ENCODE measurements around the gene TVP23C. TPM values are rescaled to one million over a fixed set of nuclear protein-coding genes. Genes with fewer than 3 reads are reported as not detected.

The TVP23C gene
- polyA plus RNA-seq, 4 donors = 1.9 to 12.8 (median 3.3) TPM

DNA sequence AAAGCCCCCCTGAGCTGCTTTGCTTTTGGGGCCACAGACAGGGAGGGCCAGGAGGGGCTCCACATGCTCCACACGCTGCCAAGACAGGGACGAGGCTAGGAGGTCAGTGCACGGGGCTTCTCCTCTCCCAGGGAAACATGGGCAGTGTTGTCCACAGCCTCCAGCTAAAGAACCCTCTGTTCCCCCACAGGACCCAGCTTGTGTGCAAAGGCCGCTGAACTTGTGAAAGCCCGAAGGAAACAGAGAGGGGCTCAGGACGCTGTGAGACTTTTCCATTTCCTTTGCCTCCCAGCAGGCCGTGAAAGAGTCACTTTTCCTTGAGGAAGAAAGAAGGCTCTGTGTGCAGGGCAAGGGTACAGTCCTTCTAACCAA, 105.6 kb downstream of the TVP23C start:
- DNase-seq = no peak
- H3K27ac ChIP-seq (ENCODE audit: low read depth in 1 of 3, low read length in 2 of 3) = peak overlapping the region in 2 of 3 donors; percentile 56 to 68
- H3K36me3 ChIP-seq (ENCODE audit: control insufficient read depth in 3 of 3, insufficient read depth in 2 of 3, low read depth in 1 of 3, low read length in 3 of 3) = peaks cover 0 to 14% (median 0%) of the 10 kb centered on the region in 3 donors
- peaks cover 0 to 9% of the 10 kb centered on the region in 2 donors for H3K9me3 ChIP-seq (ENCODE audit: control insufficient read depth in 2 of 2, insufficient read depth in 1 of 2, low read depth in 1 of 2, low read length in 1 of 2)
- H3K4me3 ChIP-seq (ENCODE audit: low read depth in 1 of 3, low read length in 3 of 3) = no peak overlapping the region
- no peaks in the 10 kb centered on the region for H3K27me3 ChIP-seq (ENCODE audit: control insufficient read depth in 3 of 3, insufficient read depth in 3 of 3, low read length in 3 of 3)
- no peak for FAIRE-seq
- 61 to 84% (median 75%) methylated on average over 7 of the region's 7 CpGs for WGBS, 3 donors
- H3K4me1 ChIP-seq (ENCODE audit: control insufficient read depth in 3 of 3, insufficient read depth in 2 of 3, low read depth in 1 of 3, low read length in 2 of 3) = peaks cover 5 to 31% (median 8%) of the 10 kb centered on the region in 3 donors

DNA sequence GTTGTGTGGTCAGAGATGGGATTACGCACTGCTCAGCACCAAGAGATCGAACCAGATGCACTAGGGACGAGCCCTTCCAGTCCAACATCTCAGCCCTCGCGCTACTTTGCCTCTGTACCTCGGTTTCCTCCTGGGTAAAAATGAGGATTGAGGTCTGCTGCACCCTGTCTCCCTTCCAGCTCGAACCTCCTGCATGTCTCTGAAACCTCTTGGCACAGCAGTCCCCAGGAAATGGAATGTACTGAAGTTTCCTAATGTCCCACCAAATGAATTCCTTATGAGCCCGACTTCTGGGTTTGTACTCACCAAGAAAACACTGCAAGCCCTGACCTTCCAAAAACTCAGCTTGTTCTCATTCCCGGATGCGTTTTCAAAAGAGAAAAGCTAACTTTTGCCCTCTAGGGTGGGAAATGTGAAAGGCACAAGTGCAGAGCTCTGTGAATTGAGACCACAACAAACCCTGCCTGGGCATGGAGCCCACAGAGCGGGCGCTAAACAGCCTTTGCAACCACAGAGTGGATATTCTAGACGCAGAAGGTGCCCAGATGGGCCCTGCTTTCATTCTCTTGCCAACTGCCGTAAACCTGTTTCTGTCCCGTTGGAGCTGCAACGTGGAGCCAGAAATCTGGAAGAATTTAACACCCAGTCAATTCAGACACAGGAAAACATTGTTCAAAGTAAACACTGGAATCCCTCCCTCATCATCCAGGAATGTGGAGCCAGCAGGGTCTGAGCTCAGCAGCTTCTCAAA, 106.1 kb downstream of the TVP23C start:
- DNase-seq (no peak), FAIRE-seq (no peak)
- H3K4me3 ChIP-seq (ENCODE audit: low read depth in 1 of 3, low read length in 3 of 3) = no peak overlapping the region
- peaks cover 8 to 36% (median 9%) of the 10 kb centered on the region in 3 donors for H3K4me1 ChIP-seq (ENCODE audit: control insufficient read depth in 3 of 3, insufficient read depth in 2 of 3, low read depth in 1 of 3, low read length in 2 of 3)
- H3K36me3 ChIP-seq (ENCODE audit: control insufficient read depth in 3 of 3, insufficient read depth in 2 of 3, low read depth in 1 of 3, low read length in 3 of 3) = peaks cover 0 to 14% (median 0%) of the 10 kb centered on the region in 3 donors
- WGBS, 3 donors = 52 to 69% (median 58%) methylated on average over 16 of the region's 16 CpGs
- H3K27me3 ChIP-seq (ENCODE audit: control insufficient read depth in 3 of 3, insufficient read depth in 3 of 3, low read length in 3 of 3) = no peaks in the 10 kb centered on the region
- H3K27ac ChIP-seq (ENCODE audit: low read depth in 1 of 3, low read length in 2 of 3) = peak overlapping the region in 2 of 3 donors; percentile 56 to 68
- peaks cover 0 to 9% of the 10 kb centered on the region in 2 donors for H3K9me3 ChIP-seq (ENCODE audit: control insufficient read depth in 2 of 2, insufficient read depth in 1 of 2, low read depth in 1 of 2, low read length in 1 of 2)

GRCh38 chr17:15456496-15456895, 106.8 kb downstream of the TVP23C start:
- Histone ChIP-seq H3K4me1 (ENCODE audit: control insufficient read depth in 3 of 3, insufficient read depth in 2 of 3, low read depth in 1 of 3, low read length in 2 of 3) (peaks cover 10 to 36% (median 12%) of the 10 kb centered on the region in 3 donors), H3K27ac (ENCODE audit: low read depth in 1 of 3, low read length in 2 of 3) (peak overlapping the region in 1 of 3 donors; percentile 68), H3K36me3 (ENCODE audit: control insufficient read depth in 3 of 3, insufficient read depth in 2 of 3, low read depth in 1 of 3, low read length in 3 of 3) (peaks cover 0 to 14% (median 0%) of the 10 kb centered on the region in 3 donors), H3K27me3 (ENCODE audit: control insufficient read depth in 3 of 3, insufficient read depth in 3 of 3, low read length in 3 of 3) (no peaks in the 10 kb centered on the region), H3K4me3 (ENCODE audit: low read depth in 1 of 3, low read length in 3 of 3) (no peak overlapping the region), H3K9me3 (ENCODE audit: control insufficient read depth in 2 of 2, insufficient read depth in 1 of 2, low read depth in 1 of 2, low read length in 1 of 2) (peaks cover 0 to 9% of the 10 kb centered on the region in 2 donors)
- WGBS, 3 donors = 85 to 90% (median 89%) methylated on average over 6 of the region's 6 CpGs
- DNase-seq (no peak), FAIRE-seq (no peak)

GRCh38 chr17:15454346-15454745, 108.9 kb downstream of the TVP23C start:
- Histone ChIP-seq H3K9me3 (ENCODE audit: control insufficient read depth in 2 of 2, insufficient read depth in 1 of 2, low read depth in 1 of 2, low read length in 1 of 2) (peaks cover 0 to 9% of the 10 kb centered on the region in 2 donors), H3K27ac (ENCODE audit: low read depth in 1 of 3, low read length in 2 of 3) (peak overlapping the region; percentile 37 to 83 (median 79)), H3K4me3 (ENCODE audit: low read depth in 1 of 3, low read length in 3 of 3) (no peak overlapping the region), H3K4me1 (ENCODE audit: control insufficient read depth in 3 of 3, insufficient read depth in 2 of 3, low read depth in 1 of 3, low read length in 2 of 3) (peaks cover 10 to 36% (median 12%) of the 10 kb centered on the region in 3 donors), H3K36me3 (ENCODE audit: control insufficient read depth in 3 of 3, insufficient read depth in 2 of 3, low read depth in 1 of 3, low read length in 3 of 3) (peaks cover 0 to 17% (median 0%) of the 10 kb centered on the region in 3 donors), H3K27me3 (ENCODE audit: control insufficient read depth in 3 of 3, insufficient read depth in 3 of 3, low read length in 3 of 3) (no peaks in the 10 kb centered on the region)
- no peak for FAIRE-seq
- no peak for DNase-seq
- WGBS, 3 donors = 83 to 89% (median 88%) methylated on average over 5 of the region's 5 CpGs

DNA sequence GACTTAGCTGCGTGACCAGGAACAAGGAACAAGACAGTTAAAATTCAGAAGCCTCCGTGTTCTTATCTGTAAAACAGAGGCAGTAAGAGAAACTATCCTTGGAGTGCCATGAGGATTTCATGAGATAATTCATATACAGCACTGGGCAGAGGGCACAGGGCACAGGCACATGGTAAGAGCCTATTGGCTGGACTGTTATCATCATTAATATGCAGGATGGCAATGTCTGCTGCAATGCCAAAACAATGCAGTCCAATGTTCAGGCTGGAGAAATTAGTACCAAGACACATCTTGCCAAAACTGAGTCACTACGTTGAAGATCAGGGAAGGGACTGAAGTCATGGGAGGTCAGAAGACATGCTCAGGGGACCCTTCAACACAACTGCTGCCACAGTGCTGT, 109.5 kb downstream of the TVP23C start:
- peak; percentile 46 to 93 for DNase-seq
- WGBS, 3 donors = 8 to 65% (median 22%) methylated on average over 3 of the region's 3 CpGs
- no peak for FAIRE-seq

DNA sequence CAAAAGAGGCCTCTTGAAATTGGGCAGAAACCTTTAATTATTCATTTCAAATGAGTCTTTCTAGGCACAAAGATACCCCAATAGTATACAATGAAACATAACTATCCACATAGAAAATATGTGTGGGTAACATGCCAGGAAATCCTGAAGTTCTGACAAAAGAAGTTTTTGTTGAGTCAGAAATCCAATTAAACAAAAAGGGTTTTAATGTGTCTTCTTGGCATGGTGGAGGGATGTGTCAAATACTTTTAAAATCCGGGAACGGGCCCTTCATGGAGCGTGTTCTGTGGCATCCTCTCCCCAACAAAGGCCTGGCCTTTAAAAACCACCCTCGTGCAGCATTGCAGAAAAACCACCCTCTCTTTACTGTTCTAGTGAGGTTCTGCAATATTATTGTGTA, 110.0 kb downstream of the TVP23C start:
- Histone ChIP-seq H3K9me3 (ENCODE audit: control insufficient read depth in 2 of 2, insufficient read depth in 1 of 2, low read depth in 1 of 2, low read length in 1 of 2) (peaks cover 0 to 9% of the 10 kb centered on the region in 2 donors), H3K27me3 (ENCODE audit: control insufficient read depth in 3 of 3, insufficient read depth in 3 of 3, low read length in 3 of 3) (no peaks in the 10 kb centered on the region), H3K36me3 (ENCODE audit: control insufficient read depth in 3 of 3, insufficient read depth in 2 of 3, low read depth in 1 of 3, low read length in 3 of 3) (peaks cover 0 to 21% (median 0%) of the 10 kb centered on the region in 3 donors), H3K27ac (ENCODE audit: low read depth in 1 of 3, low read length in 2 of 3) (peak overlapping the region; percentile 37 to 79 (median 79)), H3K4me1 (ENCODE audit: control insufficient read depth in 3 of 3, insufficient read depth in 2 of 3, low read depth in 1 of 3, low read length in 2 of 3) (peaks cover 10 to 36% (median 17%) of the 10 kb centered on the region in 3 donors), H3K4me3 (ENCODE audit: low read depth in 1 of 3, low read length in 3 of 3) (no peak overlapping the region)
- DNase-seq = no peak
- no peak for FAIRE-seq
- WGBS, 3 donors = 40 to 65% (median 57%) methylated on average over 4 of the region's 4 CpGs

More for the DNA sequence above, 109.5 kb downstream of the TVP23C start:
- no peaks in the 10 kb centered on the region for H3K27me3 ChIP-seq (ENCODE audit: control insufficient read depth in 3 of 3, insufficient read depth in 3 of 3, low read length in 3 of 3)
- peaks cover 10 to 36% (median 12%) of the 10 kb centered on the region in 3 donors for H3K4me1 ChIP-seq (ENCODE audit: control insufficient read depth in 3 of 3, insufficient read depth in 2 of 3, low read depth in 1 of 3, low read length in 2 of 3)
- H3K27ac ChIP-seq (ENCODE audit: low read depth in 1 of 3, low read length in 2 of 3) = peak overlapping the region; percentile 37 to 83 (median 79)
- H3K4me3 ChIP-seq (ENCODE audit: low read depth in 1 of 3, low read length in 3 of 3) = no peak overlapping the region
- peaks cover 0 to 19% (median 0%) of the 10 kb centered on the region in 3 donors for H3K36me3 ChIP-seq (ENCODE audit: control insufficient read depth in 3 of 3, insufficient read depth in 2 of 3, low read depth in 1 of 3, low read length in 3 of 3)
- peaks cover 0 to 9% of the 10 kb centered on the region in 2 donors for H3K9me3 ChIP-seq (ENCODE audit: control insufficient read depth in 2 of 2, insufficient read depth in 1 of 2, low read depth in 1 of 2, low read length in 1 of 2)

DNA sequence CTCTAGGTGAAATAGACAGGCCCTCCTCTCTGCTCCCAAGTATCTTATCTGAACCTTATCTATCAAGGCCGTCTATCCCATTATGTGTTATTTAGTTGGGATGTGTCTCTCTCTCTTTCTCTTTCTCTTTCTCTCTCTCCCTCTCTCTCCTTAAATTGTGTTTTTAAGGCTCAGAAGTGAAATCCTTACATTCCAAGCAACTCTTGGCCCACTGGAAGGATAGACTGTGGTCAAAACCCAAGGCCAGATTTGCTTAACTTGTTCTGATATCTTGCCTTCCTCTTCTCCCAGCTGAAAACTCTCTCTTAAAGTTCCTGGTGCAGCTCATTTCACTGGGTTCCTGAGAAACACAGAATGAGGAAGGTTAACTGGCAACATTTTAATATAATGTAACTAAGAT, 110.5 kb downstream of the TVP23C start:
- H3K27me3 ChIP-seq (ENCODE audit: control insufficient read depth in 3 of 3, insufficient read depth in 3 of 3, low read length in 3 of 3) = no peaks in the 10 kb centered on the region
- H3K36me3 ChIP-seq (ENCODE audit: control insufficient read depth in 3 of 3, insufficient read depth in 2 of 3, low read depth in 1 of 3, low read length in 3 of 3) = peaks cover 0 to 18% (median 0%) of the 10 kb centered on the region in 3 donors
- 26 to 48% (median 30%) methylated on average over 1 of the region's 1 CpG for WGBS, 3 donors
- peaks cover 0 to 9% of the 10 kb centered on the region in 2 donors for H3K9me3 ChIP-seq (ENCODE audit: control insufficient read depth in 2 of 2, insufficient read depth in 1 of 2, low read depth in 1 of 2, low read length in 1 of 2)
- DNase-seq (no peak), FAIRE-seq (no peak)
- peaks cover 10 to 34% (median 16%) of the 10 kb centered on the region in 3 donors for H3K4me1 ChIP-seq (ENCODE audit: control insufficient read depth in 3 of 3, insufficient read depth in 2 of 3, low read depth in 1 of 3, low read length in 2 of 3)
- peak overlapping the region; percentile 37 to 79 (median 76) for H3K27ac ChIP-seq (ENCODE audit: low read depth in 1 of 3, low read length in 2 of 3)
- no peak overlapping the region for H3K4me3 ChIP-seq (ENCODE audit: low read depth in 1 of 3, low read length in 3 of 3)

Measured in small intestine (tissue), 7 donors.